ENCODE results near the gene DNAJC10. TPM values are rescaled to one million over a fixed set of nuclear protein-coding genes. Genes with fewer than 3 reads are reported as not detected.
"Not testable (repeated sequence)": the region's sequence is repeated elsewhere in the genome, so short reads cannot be mapped to it uniquely, and the experiment has no call there.

Gene DNAJC10
- polyA plus RNA-seq, 1 donor from 2014 or later, result 158 TPM

GRCh38 chr2:182740701-182741100 lies 24.6 kb downstream of the DNAJC10 start:
- Mint-ChIP-seq H3K36me3 (peaks cover 8% of the 10 kb centered on the region), H3K27ac (no peak overlapping the region), H3K4me1 (no peaks in the 10 kb centered on the region), H3K4me3 (no peak overlapping the region), H3K9me3 (peaks cover 0 to 6% (median 0%) of the 10 kb centered on the region in 3 donors), H3K27me3 (no peaks in the 10 kb centered on the region)

GRCh38 chr2:182741620-182742019 lies 25.6 kb downstream of the DNAJC10 start:
- Mint-ChIP-seq H3K36me3 (peaks cover 9% of the 10 kb centered on the region), H3K9me3 (peaks cover 0 to 6% (median 0%) of the 10 kb centered on the region in 3 donors), H3K4me3 (no peak overlapping the region), H3K27me3 (no peaks in the 10 kb centered on the region), H3K4me1 (no peaks in the 10 kb centered on the region), H3K27ac (peak overlapping the region in 1 of 3 donors; percentile 43)

GRCh38 chr2:182744490-182744889 lies 28.4 kb downstream of the DNAJC10 start:
- H3K27ac Mint-ChIP-seq, result no peak overlapping the region
- H3K36me3 Mint-ChIP-seq, result peaks cover 9% of the 10 kb centered on the region
- H3K27me3 Mint-ChIP-seq, result no peaks in the 10 kb centered on the region
- H3K4me1 Mint-ChIP-seq, result peaks cover 0 to 2% (median 0%) of the 10 kb centered on the region in 3 donors
- peaks cover 0 to 6% (median 0%) of the 10 kb centered on the region in 3 donors for H3K9me3 Mint-ChIP-seq
- H3K4me3 Mint-ChIP-seq, result no peak overlapping the region

- H3K27ac Mint-ChIP-seq, result no peak overlapping the region
- H3K4me1 Mint-ChIP-seq, result peaks cover 0 to 2% (median under 1%) of the 10 kb centered on the region in 3 donors
- no peaks in the 10 kb centered on the region for H3K27me3 Mint-ChIP-seq
- peaks cover 0 to 6% (median 0%) of the 10 kb centered on the region in 3 donors for H3K9me3 Mint-ChIP-seq
- peaks cover 9% of the 10 kb centered on the region for H3K36me3 Mint-ChIP-seq
- H3K4me3 Mint-ChIP-seq, result no peak overlapping the region
These were observed 29.0 kb downstream of the DNAJC10 start for GRCh38 chr2:182745061-182745460.

- not testable (repeated sequence) for H3K9me3 Mint-ChIP-seq, H3K27ac Mint-ChIP-seq, H3K36me3 Mint-ChIP-seq, H3K27me3 Mint-ChIP-seq, H3K4me1 Mint-ChIP-seq, H3K4me3 Mint-ChIP-seq
These were observed 29.8 kb downstream of the DNAJC10 start for GRCh38 chr2:182745894-182746293.

- Mint-ChIP-seq H3K27ac (no peak overlapping the region), H3K27me3 (no peaks in the 10 kb centered on the region), H3K9me3 (no peaks in the 10 kb centered on the region), H3K4me1 (peaks cover 0 to 5% (median 1%) of the 10 kb centered on the region in 3 donors), H3K36me3 (no peaks in the 10 kb centered on the region), H3K4me3 (no peak overlapping the region)
These were observed 38.2 kb downstream of the DNAJC10 start for GRCh38 chr2:182754231-182754630.

- no peaks in the 10 kb centered on the region for H3K27me3 Mint-ChIP-seq
- no peak overlapping the region for H3K27ac Mint-ChIP-seq
- peaks cover 0 to 2% (median 1%) of the 10 kb centered on the region in 3 donors for H3K4me1 Mint-ChIP-seq
- peaks cover 1% of the 10 kb centered on the region for H3K36me3 Mint-ChIP-seq
- no peak overlapping the region for H3K4me3 Mint-ChIP-seq
- H3K9me3 Mint-ChIP-seq, result no peaks in the 10 kb centered on the region
These were observed 42.3 kb downstream of the DNAJC10 start for GRCh38 chr2:182758379-182758778.

- no peak overlapping the region for H3K27ac Mint-ChIP-seq
- H3K27me3 Mint-ChIP-seq, result no peaks in the 10 kb centered on the region
- peaks cover 1% of the 10 kb centered on the region for H3K36me3 Mint-ChIP-seq
- H3K9me3 Mint-ChIP-seq, result no peaks in the 10 kb centered on the region
- H3K4me1 Mint-ChIP-seq, result peaks cover 0 to 2% (median 1%) of the 10 kb centered on the region in 3 donors
- H3K4me3 Mint-ChIP-seq, result no peak overlapping the region
These were observed 45.8 kb downstream of the DNAJC10 start for GRCh38 chr2:182761903-182762302.

- Mint-ChIP-seq H3K27me3 (no peaks in the 10 kb centered on the region), H3K27ac (no peak overlapping the region), H3K9me3 (peaks cover 2 to 8% (median 2%) of the 10 kb centered on the region in 3 donors), H3K36me3 (peaks cover 13% of the 10 kb centered on the region), H3K4me1 (peaks cover 0 to 2% (median 1%) of the 10 kb centered on the region in 3 donors), H3K4me3 (no peak overlapping the region)
These were observed 47.4 kb downstream of the DNAJC10 start for GRCh38 chr2:182763311-182763912.

GRCh38 chr2:182766626-182767025 lies 50.6 kb downstream of the DNAJC10 start:
- Mint-ChIP-seq H3K36me3 (peaks cover 38% of the 10 kb centered on the region), H3K27me3 (no peaks in the 10 kb centered on the region), H3K4me3 (no peak overlapping the region), H3K4me1 (peaks cover 1 to 5% (median 3%) of the 10 kb centered on the region in 3 donors), H3K27ac (no peak overlapping the region), H3K9me3 (peaks cover 2 to 19% (median 9%) of the 10 kb centered on the region in 3 donors)

- Mint-ChIP-seq H3K27me3 (no peaks in the 10 kb centered on the region), H3K27ac (no peak overlapping the region), H3K9me3 (peaks cover 2 to 19% (median 15%) of the 10 kb centered on the region in 3 donors), H3K36me3 (peaks cover 47% of the 10 kb centered on the region), H3K4me3 (no peak overlapping the region), H3K4me1 (peaks cover 5 to 6% (median 5%) of the 10 kb centered on the region in 3 donors)
These were observed 51.5 kb downstream of the DNAJC10 start for GRCh38 chr2:182767578-182767977.

- H3K27ac Mint-ChIP-seq, H3K4me1 Mint-ChIP-seq, H3K4me3 Mint-ChIP-seq, H3K27me3 Mint-ChIP-seq: not testable (repeated sequence)
- peaks cover 50% of the 10 kb centered on the region for H3K36me3 Mint-ChIP-seq
- peaks cover 2 to 19% (median 15%) of the 10 kb centered on the region in 3 donors for H3K9me3 Mint-ChIP-seq
These were observed 52.9 kb downstream of the DNAJC10 start for GRCh38 chr2:182768950-182769349.

- H3K4me3 Mint-ChIP-seq, result no peak overlapping the region
These were observed 63.3 kb downstream of the DNAJC10 start for GRCh38 chr2:182779323-182779722.

GRCh38 chr2:182781099-182781498 lies 65.0 kb downstream of the DNAJC10 start:
- not testable (repeated sequence) for H3K27me3 Mint-ChIP-seq, H3K4me1 Mint-ChIP-seq, H3K4me3 Mint-ChIP-seq, H3K9me3 Mint-ChIP-seq
- Mint-ChIP-seq H3K27ac (peak overlapping the region in 1 of 3 donors; percentile 76), H3K36me3 (peaks cover 12% of the 10 kb centered on the region)

More at GRCh38 chr2:182779323-182779722, 63.3 kb downstream of the DNAJC10 start:
- Mint-ChIP-seq H3K36me3 (peaks cover 12% of the 10 kb centered on the region), H3K27me3 (no peaks in the 10 kb centered on the region), H3K9me3 (peaks cover 0 to 4% (median 0%) of the 10 kb centered on the region in 3 donors), H3K27ac (no peak overlapping the region), H3K4me1 (no peaks in the 10 kb centered on the region)

- not testable (repeated sequence) for H3K4me1 Mint-ChIP-seq, H3K4me3 Mint-ChIP-seq, H3K9me3 Mint-ChIP-seq, H3K27me3 Mint-ChIP-seq, H3K36me3 Mint-ChIP-seq, H3K27ac Mint-ChIP-seq
These were observed 66.6 kb downstream of the DNAJC10 start for GRCh38 chr2:182782686-182783085.

- no peak overlapping the region for H3K4me3 Mint-ChIP-seq
- H3K27ac Mint-ChIP-seq, result no peak overlapping the region
- H3K27me3 Mint-ChIP-seq, result no peaks in the 10 kb centered on the region
- peaks cover 6% of the 10 kb centered on the region for H3K36me3 Mint-ChIP-seq
- H3K9me3 Mint-ChIP-seq, result peaks cover 0 to 4% (median 0%) of the 10 kb centered on the region in 3 donors
- no peaks in the 10 kb centered on the region for H3K4me1 Mint-ChIP-seq
These were observed 68.1 kb downstream of the DNAJC10 start for GRCh38 chr2:182784058-182784706.

Measured in IgD-negative memory B cell (primary cell).